ENCODE data around the gene SLC41A1. TPM values are rescaled to one million over a fixed set of nuclear protein-coding genes. Genes with fewer than 3 reads are reported as not detected.

Gene SLC41A1
- total and polyA plus RNA-seq, 2 experiments from 2014 or later = 15.3 to 16.8 TPM

- H4K20me1 ChIP-seq (ENCODE audit: insufficient read depth, poor library complexity, severe bottlenecking) = peaks cover 72% of the 10 kb centered on the region
- WGBS (ENCODE audit: low lambda C conversion rate, missing lambda C conversion rate) = 66% methylated on average over 5 of the region's 5 CpGs
- no peak for DNase-seq (ENCODE audit: low spot score)
These were observed 73.4 kb downstream of the SLC41A1 start for GRCh38 chr1:205739348-205740160.

More at GRCh38 chr1:205739348-205740160, 73.4 kb downstream of the SLC41A1 start:
- Histone ChIP-seq H2AFZ (no peak overlapping the region), H3K79me2 (peaks cover 98% of the 10 kb centered on the region), H3K9me3 (ENCODE audit: low read depth) (no peaks in the 10 kb centered on the region), H3K9me2 (replicated peaks; ENCODE audit: insufficient read depth) (no peaks in the 10 kb centered on the region), H3K27me3 (no peaks in the 10 kb centered on the region), H3K27ac (no peak overlapping the region), H3K4me3 (no peak overlapping the region), H3K4me2 (no peak overlapping the region), H3K36me3 (replicated peaks; ENCODE audit: insufficient read depth, low read depth) (no peaks in the 10 kb centered on the region), H3K4me1 (ENCODE audit: insufficient read depth) (peaks cover 15% of the 10 kb centered on the region)
- TF ChIP-seq EZH2phosphoT487 (IDR thresholded peaks at IDR 0.05; ENCODE audit: low read depth, severe bottlenecking, unreplicated experiment) (no peak), CTCF (IDR thresholded peaks at IDR 0.05; ENCODE audit: poor library complexity) (no peak), EZH2 (IDR thresholded peaks at IDR 0.05; ENCODE audit: borderline replicate concordance) (no peak)

Other genes with a start within 250 kb of the SLC41A1 start
- 16.0 and 19.1 TPM in 2 replicates for gene ELK4, start 181.2 kb downstream of the SLC41A1 start, total RNA-seq
- 4.7 and 6.1 TPM in 2 replicates for gene ELK4, start 181.2 kb downstream of the SLC41A1 start, polyA plus RNA-seq
- gene SLC45A3, start 132.7 kb downstream of the SLC41A1 start, total RNA-seq = 10.0 and 12.2 TPM in 2 replicates
- gene SLC45A3, start 132.7 kb downstream of the SLC41A1 start, polyA plus RNA-seq = 4.6 and 4.8 TPM in 2 replicates
- gene NUCKS1, start 63.0 kb downstream of the SLC41A1 start, total RNA-seq = 135 and 143 TPM in 2 replicates
- 24.7 and 28.4 TPM in 2 replicates for gene NUCKS1, start 63.0 kb downstream of the SLC41A1 start, polyA plus RNA-seq
- gene RAB29, start 37.7 kb downstream of the SLC41A1 start, total RNA-seq = 45.4 and 47.5 TPM in 2 replicates
- gene RAB29, start 37.7 kb downstream of the SLC41A1 start, polyA plus RNA-seq = 33.3 and 33.8 TPM in 2 replicates
- gene PM20D1, start 36.9 kb upstream of the SLC41A1 start, total RNA-seq = not detected in 2 replicates
- 0.07 and 0.08 TPM in 2 replicates for gene PM20D1, start 36.9 kb upstream of the SLC41A1 start, polyA plus RNA-seq
- gene SLC26A9, start 130.3 kb upstream of the SLC41A1 start, total RNA-seq = 0.13 and 0.44 TPM in 2 replicates
- gene SLC26A9, start 130.3 kb upstream of the SLC41A1 start, polyA plus RNA-seq = 0.63 and 2.4 TPM in 2 replicates
- gene RAB7B, start 190.2 kb upstream of the SLC41A1 start, total RNA-seq = 3.9 and 4.5 TPM in 2 replicates
- 16.6 and 22.6 TPM in 2 replicates for gene RAB7B, start 190.2 kb upstream of the SLC41A1 start, polyA plus RNA-seq
- 65.9 and 66.4 TPM in 2 replicates for gene CTSE, start 210.7 kb upstream of the SLC41A1 start, total RNA-seq
- gene CTSE, start 210.7 kb upstream of the SLC41A1 start, polyA plus RNA-seq = 66.7 and 86.0 TPM in 2 replicates
- not detected in 2 replicates for gene RHEX, start 240.0 kb upstream of the SLC41A1 start, total RNA-seq
- gene RHEX, start 240.0 kb upstream of the SLC41A1 start, polyA plus RNA-seq = 0.51 and 0.78 TPM in 2 replicates